ENCODE results near the gene ZFAND2A. TPM values are rescaled to one million over a fixed set of nuclear protein-coding genes. Genes with fewer than 3 reads are reported as not detected.
"Not testable (repeated sequence)": the region's sequence is repeated elsewhere in the genome, so short reads cannot be mapped to it uniquely, and the experiment has no call there.

The ZFAND2A gene
- 57.3 and 70.3 TPM in 2 replicates for total RNA-seq (2014; rRNA removed; shearing (Covaris generic))

- peak; percentile 97 for DNase-seq (ENCODE audit: low spot score)
Measured at GRCh38 chr7:1159891-1160669, at the start of gene ZFAND2A. ZFAND2A (minus strand) TSS chr7:1160196; CDS start chr7:1158212, 1,984 bp downstream.

GRCh38 chr7:1209097-1209496 lies 49.1 kb upstream of the ZFAND2A start:
- no peak for DNase-seq (ENCODE audit: low spot score)

- DNase-seq (ENCODE audit: low spot score), result not testable (repeated sequence)
Measured at GRCh38 chr7:1205742-1206141, 45.7 kb upstream of the ZFAND2A start.

GRCh38 chr7:1204460-1205140 lies 44.6 kb upstream of the ZFAND2A start:
- DNase-seq (ENCODE audit: low spot score), result no peak

GRCh38 chr7:1202914-1203313 lies 42.9 kb upstream of the ZFAND2A start:
- not testable (repeated sequence) for DNase-seq (ENCODE audit: low spot score)

- no peak for DNase-seq (ENCODE audit: low spot score)
Measured at GRCh38 chr7:1201916-1202315, 41.9 kb upstream of the ZFAND2A start.

GRCh38 chr7:1200045-1200444 lies 40.0 kb upstream of the ZFAND2A start:
- no peak for DNase-seq (ENCODE audit: low spot score)

GRCh38 chr7:1197997-1198625 lies 38.1 kb upstream of the ZFAND2A start:
- peak; percentile 45 for DNase-seq (ENCODE audit: low spot score)

GRCh38 chr7:1196950-1197349 lies 37.0 kb upstream of the ZFAND2A start:
- no peak for DNase-seq (ENCODE audit: low spot score)

- not testable (repeated sequence) for DNase-seq (ENCODE audit: low spot score)
Measured at GRCh38 chr7:1196441-1196840, 36.4 kb upstream of the ZFAND2A start.

- DNase-seq (ENCODE audit: low spot score), result no peak
Measured at GRCh38 chr7:1193593-1194424, 33.8 kb upstream of the ZFAND2A start.

GRCh38 chr7:1192171-1192676 lies 32.2 kb upstream of the ZFAND2A start:
- DNase-seq (ENCODE audit: low spot score), result peak; percentile 91

- no peak for DNase-seq (ENCODE audit: low spot score)
Measured at GRCh38 chr7:1189986-1190772, 30.2 kb upstream of the ZFAND2A start.

- DNase-seq (ENCODE audit: low spot score), result no peak
Measured at GRCh38 chr7:1188720-1189294, 28.8 kb upstream of the ZFAND2A start.

GRCh38 chr7:1187127-1187526 lies 27.1 kb upstream of the ZFAND2A start:
- no peak for DNase-seq (ENCODE audit: low spot score)

- DNase-seq (ENCODE audit: low spot score), result no peak
Measured at GRCh38 chr7:1181640-1182039, 21.6 kb upstream of the ZFAND2A start.

- DNase-seq (ENCODE audit: low spot score), result no peak
Measured at GRCh38 chr7:1181031-1181430, 21.0 kb upstream of the ZFAND2A start.

GRCh38 chr7:1176891-1177373 lies 16.9 kb upstream of the ZFAND2A start:
- peak; percentile 47 for DNase-seq (ENCODE audit: low spot score)

- peak; percentile 69 for DNase-seq (ENCODE audit: low spot score)
Measured at GRCh38 chr7:1175967-1176851, 16.2 kb upstream of the ZFAND2A start.
